ENCODE results near the gene PIP4K2C. TPM values are rescaled to one million over a fixed set of nuclear protein-coding genes. Genes with fewer than 3 reads are reported as not detected.
"Not testable (repeated sequence)": the region's sequence is repeated elsewhere in the genome, so short reads cannot be mapped to it uniquely, and the experiment has no call there.

Gene PIP4K2C
- total and polyA plus RNA-seq, 2 donors (not counting 1 experiment from before 2014, with no cell fraction given) = 11.9 to 24.3 TPM

DNA sequence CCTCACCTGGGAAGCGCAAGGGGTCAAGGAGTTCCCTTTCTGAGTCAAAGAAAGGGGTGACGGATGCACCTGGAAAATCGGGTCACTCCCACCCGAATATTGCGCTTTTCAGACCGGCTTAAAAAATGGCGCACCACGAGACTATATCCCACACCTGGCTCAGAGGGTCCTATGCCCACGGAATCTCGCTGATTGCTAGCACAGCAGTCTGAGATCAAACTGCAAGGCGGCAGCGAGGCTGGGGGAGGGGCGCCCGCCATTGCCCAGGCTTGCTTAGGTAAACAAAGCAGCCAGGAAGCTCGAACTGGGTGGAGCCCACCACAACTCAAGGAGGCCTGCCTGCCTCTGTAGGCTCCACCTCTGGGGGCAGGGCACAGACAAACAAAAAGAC, 55.7 kb downstream of the PIP4K2C start:
- H3K9ac ChIP-seq (ENCODE audit: insufficient read depth, low read length); H3K4me3 ChIP-seq (replicated peaks in 1 of 4; ENCODE audit: control extremely low read depth in 1 of 4, insufficient read depth in 1 of 4, low read depth in 3 of 4, low read length in 4 of 4); H3K79me2 ChIP-seq (ENCODE audit: control insufficient read depth, insufficient read depth, low read length); H3K36me3 ChIP-seq (ENCODE audit: control insufficient read depth, insufficient read depth, low read length); DNase-seq (ENCODE audit: low read depth in 2 of 2); H3K4me1 ChIP-seq (ENCODE audit: control insufficient read depth, extremely low read depth, insufficient read depth, low read length); H3K27ac ChIP-seq (ENCODE audit: insufficient read depth, low read length); H2AFZ ChIP-seq (ENCODE audit: low read length); H3K9me3 ChIP-seq (ENCODE audit: control insufficient read depth, insufficient read depth, low read depth, low read length); H3K27me3 ChIP-seq (ENCODE audit: control insufficient read depth, insufficient read depth, low read length); H4K20me1 ChIP-seq (ENCODE audit: control insufficient read depth, extremely low read depth, insufficient read depth, low read length); H3K4me2 ChIP-seq (ENCODE audit: extremely low read depth, insufficient read depth, low read length): not testable (repeated sequence)

Other genes with a start within 250 kb of the PIP4K2C start
- gene R3HDM2, start 160.1 kb upstream of the PIP4K2C start, total RNA-seq = 11.3 and 21.3 TPM in 2 replicates
- 18.5 and 22.8 TPM in 2 replicates for gene R3HDM2, start 160.1 kb upstream of the PIP4K2C start, polyA plus RNA-seq
- gene INHBC, start 156.4 kb upstream of the PIP4K2C start, total RNA-seq = not detected in 2 replicates
- gene INHBC, start 156.4 kb upstream of the PIP4K2C start, polyA plus RNA-seq = 0.05 TPM in 1 of 2 replicates, not detected in the other
- 9.2 and 26.4 TPM in 2 replicates for gene INHBE, start 135.9 kb upstream of the PIP4K2C start, total RNA-seq
- gene INHBE, start 135.9 kb upstream of the PIP4K2C start, polyA plus RNA-seq = 0.41 and 0.67 TPM in 2 replicates
- 1.0 and 2.0 TPM in 2 replicates for gene GLI1, start 131.4 kb upstream of the PIP4K2C start, total RNA-seq
- gene GLI1, start 131.4 kb upstream of the PIP4K2C start, polyA plus RNA-seq = 0.40 and 0.97 TPM in 2 replicates
- under 0.01 TPM in 2 replicates for gene ARHGAP9, start 111.3 kb upstream of the PIP4K2C start, total RNA-seq
- gene ARHGAP9, start 111.3 kb upstream of the PIP4K2C start, polyA plus RNA-seq = 0.08 and 0.10 TPM in 2 replicates
- gene MARS1, start 103.1 kb upstream of the PIP4K2C start, total RNA-seq = 223 and 352 TPM in 2 replicates
- 89.9 and 103 TPM in 2 replicates for gene MARS1, start 103.1 kb upstream of the PIP4K2C start, polyA plus RNA-seq
- 249 and 265 TPM in 2 replicates for gene DDIT3, start 70.7 kb upstream of the PIP4K2C start, total RNA-seq
- gene DDIT3, start 70.7 kb upstream of the PIP4K2C start, polyA plus RNA-seq = 32.5 and 57.8 TPM in 2 replicates
- gene MBD6, start 68.4 kb upstream of the PIP4K2C start, total RNA-seq = 5.1 and 7.1 TPM in 2 replicates
- gene MBD6, start 68.4 kb upstream of the PIP4K2C start, polyA plus RNA-seq = 3.0 and 3.1 TPM in 2 replicates
- 101 and 108 TPM in 2 replicates for gene DCTN2, start 44.0 kb upstream of the PIP4K2C start, total RNA-seq
- 211 and 229 TPM in 2 replicates for gene DCTN2, start 44.0 kb upstream of the PIP4K2C start, polyA plus RNA-seq
- 0.51 and 1.3 TPM in 2 replicates for gene KIF5A, start 41.1 kb upstream of the PIP4K2C start, total RNA-seq
- 0.53 and 0.89 TPM in 2 replicates for gene KIF5A, start 41.1 kb upstream of the PIP4K2C start, polyA plus RNA-seq
- 16.4 and 30.4 TPM in 2 replicates for gene DTX3, start 13.6 kb downstream of the PIP4K2C start, total RNA-seq
- gene DTX3, start 13.6 kb downstream of the PIP4K2C start, polyA plus RNA-seq = 12.1 and 17.3 TPM in 2 replicates
- gene ARHGEF25, start 20.2 kb downstream of the PIP4K2C start, total RNA-seq = 34.4 and 40.0 TPM in 2 replicates
- gene ARHGEF25, start 20.2 kb downstream of the PIP4K2C start, polyA plus RNA-seq = 12.1 and 15.7 TPM in 2 replicates
- 0.51 and 2.3 TPM in 2 replicates for gene B4GALNT1, start 42.0 kb downstream of the PIP4K2C start, total RNA-seq
- 1.3 and 3.4 TPM in 2 replicates for gene B4GALNT1, start 42.0 kb downstream of the PIP4K2C start, polyA plus RNA-seq
- 170 and 260 TPM in 2 replicates for gene OS9, start 102.9 kb downstream of the PIP4K2C start, total RNA-seq
- 274 and 316 TPM in 2 replicates for gene OS9, start 102.9 kb downstream of the PIP4K2C start, polyA plus RNA-seq
- gene AGAP2, start 147.6 kb downstream of the PIP4K2C start, total RNA-seq = under 0.01 and 0.17 TPM in 2 replicates
- 0.02 and 0.05 TPM in 2 replicates for gene AGAP2, start 147.6 kb downstream of the PIP4K2C start, polyA plus RNA-seq
- gene TSPAN31, start 153.8 kb downstream of the PIP4K2C start, total RNA-seq = 55.7 and 99.6 TPM in 2 replicates
- gene TSPAN31, start 153.8 kb downstream of the PIP4K2C start, polyA plus RNA-seq = 42.8 and 53.6 TPM in 2 replicates
- gene CDK4, start 161.1 kb downstream of the PIP4K2C start, total RNA-seq = 183 and 257 TPM in 2 replicates
- 233 and 324 TPM in 2 replicates for gene CDK4, start 161.1 kb downstream of the PIP4K2C start, polyA plus RNA-seq
- gene MARCHF9, start 163.9 kb downstream of the PIP4K2C start, total RNA-seq = 2.6 and 3.8 TPM in 2 replicates
- 4.8 and 5.6 TPM in 2 replicates for gene MARCHF9, start 163.9 kb downstream of the PIP4K2C start, polyA plus RNA-seq
- gene CYP27B1, start 175.9 kb downstream of the PIP4K2C start, total RNA-seq = under 0.01 and 0.17 TPM in 2 replicates
- gene CYP27B1, start 175.9 kb downstream of the PIP4K2C start, polyA plus RNA-seq = 0.26 and 0.29 TPM in 2 replicates
- gene METTL1, start 180.9 kb downstream of the PIP4K2C start, total RNA-seq = 3.5 and 6.4 TPM in 2 replicates
- 16.9 and 28.5 TPM in 2 replicates for gene METTL1, start 180.9 kb downstream of the PIP4K2C start, polyA plus RNA-seq
- 3.9 and 8.9 TPM in 2 replicates for gene EEF1AKMT3, start 181.4 kb downstream of the PIP4K2C start, total RNA-seq
- 6.7 and 11.9 TPM in 2 replicates for gene EEF1AKMT3, start 181.4 kb downstream of the PIP4K2C start, polyA plus RNA-seq
- 15.5 and 20.3 TPM in 2 replicates for gene TSFM, start 191.6 kb downstream of the PIP4K2C start, total RNA-seq
- gene TSFM, start 191.6 kb downstream of the PIP4K2C start, polyA plus RNA-seq = 16.8 and 19.0 TPM in 2 replicates
- gene AVIL, start 227.5 kb downstream of the PIP4K2C start, total RNA-seq = 2.8 and 7.1 TPM in 2 replicates
- 1.1 and 2.2 TPM in 2 replicates for gene AVIL, start 227.5 kb downstream of the PIP4K2C start, polyA plus RNA-seq